Mesothelial cell of epicardium (in vitro differentiated cells): ENCODE results near the gene MYO16. TPM values are rescaled to one million over a fixed set of nuclear protein-coding genes. Genes with fewer than 3 reads are reported as not detected.

Experiments used
- DNase-seq, 2 experiments: peaks; one replicate each; pipeline ENCODE4 v3.0.0; 2021; ENCODE audit warnings: low spot score in 2 of 2; ENCODE audit not compliant: unreplicated experiment in 2 of 2
- H3K27ac Mint-ChIP-seq: 2 replicates; pipeline ENCODE4 v1.8.0; 2021; ENCODE audit warnings: mixed read lengths
- H3K27me3 Mint-ChIP-seq: 2 replicates; pipeline ENCODE4 v1.8.0; 2021; ENCODE audit warnings: low read depth, mixed read lengths
- H3K36me3 Mint-ChIP-seq: 2 replicates; pipeline ENCODE4 v1.8.0; 2021; ENCODE audit warnings: mixed read lengths
- H3K4me1 Mint-ChIP-seq: 2 replicates; pipeline ENCODE4 v1.8.0; 2021; ENCODE audit warnings: mixed read lengths
- H3K4me3 Mint-ChIP-seq: 2 replicates; pipeline ENCODE4 v1.8.0; 2021; ENCODE audit warnings: mild to moderate bottlenecking, moderate library complexity, mixed read lengths
- H3K9me3 Mint-ChIP-seq: 2 replicates; pipeline ENCODE4 v1.8.0; 2021; ENCODE audit warnings: mixed read lengths
- total RNA-seq: library from RNA; stranded (reverse); gene quantifications from 3 replicates; pipeline ENCODE4 v1.2.1, GENCODE V29; 2021
- TF ChIP-seq, protein P1 (sequence below): fragments of 200-600 bp; sonication (generic); IDR thresholded peaks from one replicate; pipeline ENCODE4 v1.5.0; 2021; ENCODE audit warnings: antibody characterized with exemption; ENCODE audit not compliant: unreplicated experiment

MYO16 gene
- total RNA-seq, 1 donor from 2014 or later = 0.07 TPM

DNA sequence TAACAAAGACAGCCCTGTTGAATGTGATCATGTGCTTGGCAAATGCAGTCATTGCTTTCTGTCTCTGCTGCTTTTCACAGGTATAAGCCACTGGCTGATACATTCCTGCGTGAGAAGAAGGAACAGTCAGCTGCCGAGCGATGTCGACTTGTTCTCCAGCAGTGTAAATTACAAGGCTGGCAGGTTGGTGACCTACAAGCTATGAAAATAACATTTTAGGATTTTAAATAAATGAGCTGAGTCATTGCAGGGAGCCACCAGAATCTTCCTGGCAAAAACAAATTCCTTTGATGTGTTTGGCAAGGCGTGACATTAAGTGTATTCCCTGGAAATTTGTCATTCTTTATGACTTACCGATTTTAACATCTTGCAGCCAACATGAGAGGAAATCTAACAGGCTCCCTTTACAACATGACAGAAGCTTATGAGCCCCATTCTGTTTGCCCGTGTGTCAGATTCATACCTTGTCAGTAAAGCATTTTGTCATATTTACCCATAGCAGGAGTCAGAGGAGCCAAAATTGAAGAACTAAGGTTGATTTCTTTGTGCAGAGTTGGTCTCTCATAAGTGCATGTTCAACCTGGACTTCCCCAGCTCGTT is 471.4 kb downstream of the MYO16 start:
- TF ChIP-seq, protein P1, sequence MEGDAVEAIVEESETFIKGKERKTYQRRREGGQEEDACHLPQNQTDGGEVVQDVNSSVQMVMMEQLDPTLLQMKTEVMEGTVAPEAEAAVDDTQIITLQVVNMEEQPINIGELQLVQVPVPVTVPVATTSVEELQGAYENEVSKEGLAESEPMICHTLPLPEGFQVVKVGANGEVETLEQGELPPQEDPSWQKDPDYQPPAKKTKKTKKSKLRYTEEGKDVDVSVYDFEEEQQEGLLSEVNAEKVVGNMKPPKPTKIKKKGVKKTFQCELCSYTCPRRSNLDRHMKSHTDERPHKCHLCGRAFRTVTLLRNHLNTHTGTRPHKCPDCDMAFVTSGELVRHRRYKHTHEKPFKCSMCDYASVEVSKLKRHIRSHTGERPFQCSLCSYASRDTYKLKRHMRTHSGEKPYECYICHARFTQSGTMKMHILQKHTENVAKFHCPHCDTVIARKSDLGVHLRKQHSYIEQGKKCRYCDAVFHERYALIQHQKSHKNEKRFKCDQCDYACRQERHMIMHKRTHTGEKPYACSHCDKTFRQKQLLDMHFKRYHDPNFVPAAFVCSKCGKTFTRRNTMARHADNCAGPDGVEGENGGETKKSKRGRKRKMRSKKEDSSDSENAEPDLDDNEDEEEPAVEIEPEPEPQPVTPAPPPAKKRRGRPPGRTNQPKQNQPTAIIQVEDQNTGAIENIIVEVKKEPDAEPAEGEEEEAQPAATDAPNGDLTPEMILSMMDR = no peak
- H3K4me3 Mint-ChIP-seq = no peak overlapping the region
- H3K9me3 Mint-ChIP-seq = peaks cover 3% of the 10 kb centered on the region
- H3K27me3 Mint-ChIP-seq = peaks cover 10% of the 10 kb centered on the region
- no peaks in the 10 kb centered on the region for H3K36me3 Mint-ChIP-seq
- DNase-seq = no peak
- H3K27ac Mint-ChIP-seq = no peak overlapping the region
- no peaks in the 10 kb centered on the region for H3K4me1 Mint-ChIP-seq

- Mint-ChIP-seq H3K27me3 (peaks cover 10% of the 10 kb centered on the region), H3K27ac (no peak overlapping the region), H3K9me3 (peaks cover 3% of the 10 kb centered on the region), H3K36me3 (no peaks in the 10 kb centered on the region), H3K4me3 (no peak overlapping the region), H3K4me1 (no peaks in the 10 kb centered on the region)
- TF ChIP-seq, protein P1 = no peak
- DNase-seq = no peak
These were observed 472.2 kb downstream of the MYO16 start for GRCh38 chr13:109101550-109102144.

DNA sequence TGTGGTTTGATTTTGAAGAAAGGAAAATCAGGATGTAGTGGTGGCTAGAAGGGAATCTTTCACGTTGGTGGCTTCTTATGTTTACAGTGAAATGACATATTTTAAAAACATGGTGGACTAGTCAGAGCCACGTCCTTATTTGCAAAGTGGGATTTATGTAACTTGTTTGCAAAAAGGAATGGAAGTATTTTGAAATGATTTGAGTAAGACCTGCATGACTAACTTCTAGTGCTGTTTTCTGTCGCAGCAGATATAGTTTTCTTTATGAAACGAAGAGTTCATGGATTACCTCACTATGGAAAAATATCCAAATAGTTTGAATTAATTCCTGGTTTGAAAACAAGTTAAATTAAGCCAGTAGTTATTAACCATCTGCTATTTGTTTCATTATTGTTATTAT is 476.5 kb downstream of the MYO16 start:
- no peaks in the 10 kb centered on the region for H3K4me1 Mint-ChIP-seq
- no peak overlapping the region for H3K4me3 Mint-ChIP-seq
- TF ChIP-seq, protein P1 = no peak
- no peak for DNase-seq
- H3K27ac Mint-ChIP-seq = no peak overlapping the region
- no peaks in the 10 kb centered on the region for H3K9me3 Mint-ChIP-seq
- H3K27me3 Mint-ChIP-seq = peaks cover 10% of the 10 kb centered on the region
- H3K36me3 Mint-ChIP-seq = no peaks in the 10 kb centered on the region

- Mint-ChIP-seq H3K4me1 (no peaks in the 10 kb centered on the region), H3K27me3 (peaks cover 5% of the 10 kb centered on the region), H3K9me3 (no peaks in the 10 kb centered on the region), H3K27ac (no peak overlapping the region), H3K4me3 (no peak overlapping the region), H3K36me3 (no peaks in the 10 kb centered on the region)
- no peak for DNase-seq
- TF ChIP-seq, protein P1 = no peak
These were observed 480.7 kb downstream of the MYO16 start for GRCh38 chr13:109110159-109110558.

- Mint-ChIP-seq H3K4me3 (no peak overlapping the region), H3K4me1 (no peaks in the 10 kb centered on the region), H3K27me3 (peaks cover 8% of the 10 kb centered on the region), H3K9me3 (no peaks in the 10 kb centered on the region), H3K27ac (no peak overlapping the region), H3K36me3 (no peaks in the 10 kb centered on the region)
- TF ChIP-seq, protein P1 = no peak
- DNase-seq = no peak
These were observed 481.7 kb downstream of the MYO16 start for GRCh38 chr13:109111141-109111540.
